Measurements from ENCODE around the gene NOD2. TPM values are rescaled to one million over a fixed set of nuclear protein-coding genes. Genes with fewer than 3 reads are reported as not detected.

NOD2 gene
- polyA plus RNA-seq, 3 donors from 2014 or later = 0.76 to 1.5 TPM; not detected in 1

- Mint-ChIP-seq H3K4me3 (peak overlapping the region in 1 of 5 donors; percentile 43), H3K4me1 (peaks cover 11 to 39% of the 10 kb centered on the region in 2 donors), H3K27me3 (ENCODE audit: low read depth in 3 of 3) (no peaks in the 10 kb centered on the region), H3K36me3 (peaks cover 20 to 61% (median 38%) of the 10 kb centered on the region in 3 donors), H3K27ac (peak overlapping the region in 5 of 6 donors; percentile 41 to 78 (median 57)), H3K9me3 (no peaks in the 10 kb centered on the region)
- no peak for DNase-seq
These were observed 87.6 kb downstream of the NOD2 start for GRCh38 chr16:50781043-50781442.

DNA sequence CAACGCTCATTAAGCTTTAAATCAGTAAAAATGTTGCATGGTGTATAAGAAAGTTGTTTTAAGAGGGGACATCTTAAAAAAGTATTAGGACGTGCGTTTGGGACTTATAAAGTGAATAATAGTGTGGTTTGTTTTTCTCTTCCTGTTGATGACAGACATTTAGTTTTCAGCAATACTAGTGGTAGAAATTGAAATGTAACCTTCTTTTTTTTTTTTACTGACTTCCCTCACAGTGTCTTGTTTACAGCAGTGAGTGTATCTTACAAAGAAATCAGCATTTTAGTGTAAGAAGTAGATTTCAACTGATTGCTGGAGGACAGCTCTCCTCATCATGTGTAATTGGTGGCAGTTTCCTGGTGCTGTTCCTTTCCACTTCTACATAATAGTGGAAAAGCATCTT lies 88.1 kb downstream of the NOD2 start:
- Mint-ChIP-seq H3K27me3 (ENCODE audit: low read depth in 3 of 3) (no peaks in the 10 kb centered on the region), H3K27ac (peak overlapping the region; percentile 41 to 79 (median 60)), H3K36me3 (peaks cover 20 to 64% (median 38%) of the 10 kb centered on the region in 3 donors), H3K4me1 (peaks cover 11 to 39% of the 10 kb centered on the region in 2 donors), H3K4me3 (peak overlapping the region in 1 of 5 donors; percentile 43), H3K9me3 (no peaks in the 10 kb centered on the region)
- DNase-seq = no peak

Other genes starting within 250 kb of the NOD2 start
- gene NKD1, start 145.2 kb upstream of the NOD2 start, polyA plus RNA-seq = not detected
- 10 to 100 TPM; 28.7 to 74.9 (median 30.9) TPM for gene SNX20, start 12.3 kb upstream of the NOD2 start, polyA plus RNA-seq
- 100 to 1,000 TPM in 1 of 3 donors, 10 to 100 TPM in 2; 65.7 to 102 (median 66.1) TPM for gene CYLD, start 48.5 kb downstream of the NOD2 start, polyA plus RNA-seq